Sigmoid colon (tissue), 4 donors: ENCODE results near the gene GALNT18.

Source experiments
- POLR2A ChIP-seq, 2 donors: fragments of 450-650 bp; IDR thresholded peaks; one replicate each; pipeline ENCODE4 v1.6.1; 2016; ENCODE audit warnings: antibody characterized with exemption in 2 of 2, mild to moderate bottlenecking in 2 of 2, moderate library complexity in 2 of 2
- POLR2AphosphoS5 ChIP-seq, 4 donors: sonication (generic); formaldehyde crosslinking; IDR thresholded peaks; one replicate each; pipeline ENCODE4 v1.6.1; 2017; ENCODE audit warnings: antibody characterized with exemption in 4 of 4
- TF ChIP-seq, protein P1 (sequence below), 4 experiments: fragments of 450-650 bp in 3 of 4; fragments of 200-600 bp in 1 of 4; IDR thresholded peaks; one replicate each; pipeline ENCODE4 v1.5.1; 2016 to 2019; ENCODE audit warnings: antibody characterized with exemption in 4 of 4, mild to moderate bottlenecking in 3 of 4, moderate library complexity in 2 of 4

GRCh38 chr11:11424688-11425087 lies 197.1 kb downstream of the GALNT18 start:
- TF ChIP-seq POLR2A (IDR thresholded peaks at IDR 0.05) (no peak), POLR2AphosphoS5 (IDR thresholded peaks at IDR 0.05) (no peak)
- TF ChIP-seq, protein P1, sequence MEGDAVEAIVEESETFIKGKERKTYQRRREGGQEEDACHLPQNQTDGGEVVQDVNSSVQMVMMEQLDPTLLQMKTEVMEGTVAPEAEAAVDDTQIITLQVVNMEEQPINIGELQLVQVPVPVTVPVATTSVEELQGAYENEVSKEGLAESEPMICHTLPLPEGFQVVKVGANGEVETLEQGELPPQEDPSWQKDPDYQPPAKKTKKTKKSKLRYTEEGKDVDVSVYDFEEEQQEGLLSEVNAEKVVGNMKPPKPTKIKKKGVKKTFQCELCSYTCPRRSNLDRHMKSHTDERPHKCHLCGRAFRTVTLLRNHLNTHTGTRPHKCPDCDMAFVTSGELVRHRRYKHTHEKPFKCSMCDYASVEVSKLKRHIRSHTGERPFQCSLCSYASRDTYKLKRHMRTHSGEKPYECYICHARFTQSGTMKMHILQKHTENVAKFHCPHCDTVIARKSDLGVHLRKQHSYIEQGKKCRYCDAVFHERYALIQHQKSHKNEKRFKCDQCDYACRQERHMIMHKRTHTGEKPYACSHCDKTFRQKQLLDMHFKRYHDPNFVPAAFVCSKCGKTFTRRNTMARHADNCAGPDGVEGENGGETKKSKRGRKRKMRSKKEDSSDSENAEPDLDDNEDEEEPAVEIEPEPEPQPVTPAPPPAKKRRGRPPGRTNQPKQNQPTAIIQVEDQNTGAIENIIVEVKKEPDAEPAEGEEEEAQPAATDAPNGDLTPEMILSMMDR (IDR thresholded peaks at IDR 0.05) = no peak
